ENCODE measurements around the gene TRMO.

TRMO gene

DNA sequence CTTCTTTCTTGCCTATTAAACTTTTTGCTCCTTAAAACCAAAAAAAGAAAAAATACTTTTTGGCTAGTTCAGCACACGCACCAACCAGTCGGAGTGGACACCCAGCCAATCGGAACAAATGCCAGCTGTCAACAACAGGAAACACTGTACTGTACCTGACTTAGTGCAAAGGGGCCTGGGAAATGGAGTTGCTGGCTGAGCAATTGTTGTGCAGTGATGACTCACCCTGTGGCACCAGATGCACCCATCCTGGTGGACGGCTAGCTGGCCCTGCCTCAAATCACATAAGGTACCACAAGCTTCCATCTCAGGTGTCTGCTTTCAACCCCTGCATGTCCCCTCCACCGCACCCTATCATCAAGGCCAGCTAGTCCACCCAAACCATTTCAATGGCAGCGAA, 48.4 kb downstream of the TRMO start:
- Histone ChIP-seq H3K79me1 (ENCODE audit: low read length) (no peaks in the 10 kb centered on the region), H3K36me3 (ENCODE audit: control insufficient read depth, insufficient read depth, low read length) (no peaks in the 10 kb centered on the region), H3K9ac (ENCODE audit: low read length) (no peak overlapping the region), H4K8ac (ENCODE audit: low read depth, low read length) (no peak overlapping the region), H2BK15ac (replicated peaks; ENCODE audit: low read depth) (no peak overlapping the region), H3K56ac (ENCODE audit: low read length) (no peak overlapping the region), H3K27ac (ENCODE audit: low read depth, low read length) (no peak overlapping the region), H2BK5ac (ENCODE audit: low read length) (no peak overlapping the region), H3K79me2 (ENCODE audit: control insufficient read depth, insufficient read depth, low read length) (no peaks in the 10 kb centered on the region), H3K4ac (ENCODE audit: low read depth, low read length) (no peak overlapping the region), H3K4me1 (ENCODE audit: control insufficient read depth, low read depth, low read length) (no peaks in the 10 kb centered on the region), H3K4me3 (ENCODE audit: low read length) (no peak overlapping the region), H2BK120ac (ENCODE audit: low read depth, low read length) (no peak overlapping the region), H3K18ac (ENCODE audit: low read length) (no peak overlapping the region), H3K27me3 (ENCODE audit: insufficient read depth, low read length, poor library complexity) (no peaks in the 10 kb centered on the region), H4K5ac (ENCODE audit: low read length) (no peak overlapping the region), H3K23ac (ENCODE audit: low read length) (no peak overlapping the region), H3K4me2 (ENCODE audit: low read length) (no peak overlapping the region), H2AK5ac (ENCODE audit: low read length) (no peak overlapping the region)
- no CpG with 5 or more reads among the region's 6 CpGs for WGBS (ENCODE audit: extremely low coverage, insufficient coverage, low lambda C conversion rate)
- no peak for DNase-seq

DNA sequence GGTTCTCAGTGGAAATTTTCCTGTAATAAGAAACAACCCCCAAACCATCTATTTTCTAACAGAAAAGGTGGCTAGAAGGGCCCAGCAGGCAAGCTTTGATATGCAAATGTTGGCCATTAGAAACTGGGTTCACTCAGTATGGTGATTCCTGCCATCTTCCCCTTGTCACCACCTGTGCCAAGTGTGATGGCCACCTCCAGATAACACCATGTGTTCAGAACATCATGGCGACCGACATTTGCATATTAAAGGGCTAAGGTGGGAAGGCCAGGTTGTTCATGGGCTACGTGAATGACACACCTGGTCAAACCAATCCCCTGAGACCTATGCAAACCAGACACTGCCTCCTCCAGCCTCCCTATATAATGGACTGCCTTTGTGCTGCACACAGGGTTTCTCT, 48.9 kb downstream of the TRMO start:
- Histone ChIP-seq H3K79me1 (ENCODE audit: low read length) (no peaks in the 10 kb centered on the region), H3K4me3 (ENCODE audit: low read length) (no peak overlapping the region), H3K36me3 (ENCODE audit: control insufficient read depth, insufficient read depth, low read length) (no peaks in the 10 kb centered on the region), H3K4me2 (ENCODE audit: low read length) (no peak overlapping the region), H2BK5ac (ENCODE audit: low read length) (no peak overlapping the region), H2BK120ac (ENCODE audit: low read depth, low read length) (no peak overlapping the region), H2BK15ac (replicated peaks; ENCODE audit: low read depth) (no peak overlapping the region), H3K79me2 (ENCODE audit: control insufficient read depth, insufficient read depth, low read length) (no peaks in the 10 kb centered on the region), H4K8ac (ENCODE audit: low read depth, low read length) (no peak overlapping the region), H2AK5ac (ENCODE audit: low read length) (no peak overlapping the region), H3K4me1 (ENCODE audit: control insufficient read depth, low read depth, low read length) (no peaks in the 10 kb centered on the region), H3K9ac (ENCODE audit: low read length) (no peak overlapping the region), H3K23ac (ENCODE audit: low read length) (no peak overlapping the region), H3K18ac (ENCODE audit: low read length) (no peak overlapping the region), H3K56ac (ENCODE audit: low read length) (no peak overlapping the region), H3K4ac (ENCODE audit: low read depth, low read length) (no peak overlapping the region), H4K5ac (ENCODE audit: low read length) (no peak overlapping the region), H3K27me3 (ENCODE audit: insufficient read depth, low read length, poor library complexity) (no peaks in the 10 kb centered on the region), H3K27ac (ENCODE audit: low read depth, low read length) (no peak overlapping the region)
- WGBS (ENCODE audit: extremely low coverage, insufficient coverage, low lambda C conversion rate): no CpG with 5 or more reads among the region's 3 CpGs
- no peak for DNase-seq

DNA sequence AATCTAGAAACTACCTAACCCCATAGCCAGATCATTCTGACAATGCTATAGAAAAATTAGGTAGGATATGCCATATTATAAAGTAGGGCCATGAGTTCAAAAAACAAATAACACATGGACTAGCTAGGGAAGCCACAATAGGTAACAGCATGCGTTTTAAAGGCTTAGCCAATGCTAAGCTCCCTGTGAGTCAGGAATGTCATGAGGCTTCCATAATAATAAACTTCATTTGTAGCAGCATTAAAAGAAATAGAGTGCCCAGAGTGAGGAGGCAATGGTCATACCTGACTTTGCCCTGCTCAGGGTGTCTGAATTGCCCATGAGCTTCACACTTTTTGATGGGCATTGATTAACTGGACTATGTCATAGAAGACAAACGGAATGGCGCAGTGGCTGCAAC, 53.4 kb downstream of the TRMO start:
- no peak overlapping the region for H4K8ac ChIP-seq (ENCODE audit: low read depth, low read length)
- DNase-seq: no peak
- H3K9ac ChIP-seq (ENCODE audit: low read length): no peak overlapping the region
- no peak overlapping the region for H3K18ac ChIP-seq (ENCODE audit: low read length)
- no peaks in the 10 kb centered on the region for H3K4me1 ChIP-seq (ENCODE audit: control insufficient read depth, low read depth, low read length)
- no peak overlapping the region for H3K23ac ChIP-seq (ENCODE audit: low read length)
- H3K79me1 ChIP-seq (ENCODE audit: low read length): no peaks in the 10 kb centered on the region
- no peak overlapping the region for H3K4me3 ChIP-seq (ENCODE audit: low read length)
- H3K56ac ChIP-seq (ENCODE audit: low read length): no peak overlapping the region
- no peak overlapping the region for H4K5ac ChIP-seq (ENCODE audit: low read length)
- no peak overlapping the region for H3K4me2 ChIP-seq (ENCODE audit: low read length)
- no peak overlapping the region for H3K27ac ChIP-seq (ENCODE audit: low read depth, low read length)
- H2BK5ac ChIP-seq (ENCODE audit: low read length): no peak overlapping the region
- H2AK5ac ChIP-seq (ENCODE audit: low read length): no peak overlapping the region
- no peaks in the 10 kb centered on the region for H3K36me3 ChIP-seq (ENCODE audit: control insufficient read depth, insufficient read depth, low read length)
- no peaks in the 10 kb centered on the region for H3K27me3 ChIP-seq (ENCODE audit: insufficient read depth, low read length, poor library complexity)
- no peaks in the 10 kb centered on the region for H3K79me2 ChIP-seq (ENCODE audit: control insufficient read depth, insufficient read depth, low read length)
- H2BK120ac ChIP-seq (ENCODE audit: low read depth, low read length): no peak overlapping the region
- no peak overlapping the region for H2BK15ac ChIP-seq (replicated peaks; ENCODE audit: low read depth)
- no peak overlapping the region for H3K4ac ChIP-seq (ENCODE audit: low read depth, low read length)
- WGBS (ENCODE audit: extremely low coverage, insufficient coverage, low lambda C conversion rate): no CpG with 5 or more reads among the region's 3 CpGs

DNA sequence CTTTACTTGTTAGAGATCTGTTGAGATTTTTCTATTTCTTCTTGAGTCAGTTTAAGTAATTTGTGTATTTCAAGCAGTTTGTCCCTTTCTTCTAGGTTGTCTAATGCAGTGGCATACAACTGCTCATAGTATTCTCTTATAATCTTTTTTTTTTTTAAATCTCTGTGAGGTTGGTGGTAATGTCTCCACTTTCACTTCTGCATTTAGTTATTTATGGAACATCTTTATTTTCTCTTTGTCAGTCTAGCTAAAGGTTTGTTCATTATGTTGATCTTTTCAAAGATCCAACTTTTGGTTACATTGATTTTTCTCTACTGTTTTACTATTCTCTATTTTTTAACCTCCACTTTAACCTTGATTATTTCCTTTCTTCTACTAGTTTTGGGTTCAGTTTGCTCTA, 55.5 kb downstream of the TRMO start:
- no peak overlapping the region for H3K4me3 ChIP-seq (ENCODE audit: low read length)
- H3K9ac ChIP-seq (ENCODE audit: low read length): no peak overlapping the region
- no peaks in the 10 kb centered on the region for H3K79me1 ChIP-seq (ENCODE audit: low read length)
- H3K23ac ChIP-seq (ENCODE audit: low read length): no peak overlapping the region
- H2BK5ac ChIP-seq (ENCODE audit: low read length): no peak overlapping the region
- H2AK5ac ChIP-seq (ENCODE audit: low read length): no peak overlapping the region
- no peaks in the 10 kb centered on the region for H3K36me3 ChIP-seq (ENCODE audit: control insufficient read depth, insufficient read depth, low read length)
- DNase-seq: no peak
- H3K27me3 ChIP-seq (ENCODE audit: insufficient read depth, low read length, poor library complexity): peaks cover 4% of the 10 kb centered on the region
- H3K4ac ChIP-seq (ENCODE audit: low read depth, low read length): no peak overlapping the region
- H3K56ac ChIP-seq (ENCODE audit: low read length): no peak overlapping the region
- H4K5ac ChIP-seq (ENCODE audit: low read length): no peak overlapping the region
- no peak overlapping the region for H4K8ac ChIP-seq (ENCODE audit: low read depth, low read length)
- no peak overlapping the region for H3K18ac ChIP-seq (ENCODE audit: low read length)
- no peak overlapping the region for H2BK15ac ChIP-seq (replicated peaks; ENCODE audit: low read depth)
- H2BK120ac ChIP-seq (ENCODE audit: low read depth, low read length): no peak overlapping the region
- H3K4me1 ChIP-seq (ENCODE audit: control insufficient read depth, low read depth, low read length): no peaks in the 10 kb centered on the region
- H3K27ac ChIP-seq (ENCODE audit: low read depth, low read length): no peak overlapping the region
- H3K79me2 ChIP-seq (ENCODE audit: control insufficient read depth, insufficient read depth, low read length): no peaks in the 10 kb centered on the region
- no peak overlapping the region for H3K4me2 ChIP-seq (ENCODE audit: low read length)

DNA sequence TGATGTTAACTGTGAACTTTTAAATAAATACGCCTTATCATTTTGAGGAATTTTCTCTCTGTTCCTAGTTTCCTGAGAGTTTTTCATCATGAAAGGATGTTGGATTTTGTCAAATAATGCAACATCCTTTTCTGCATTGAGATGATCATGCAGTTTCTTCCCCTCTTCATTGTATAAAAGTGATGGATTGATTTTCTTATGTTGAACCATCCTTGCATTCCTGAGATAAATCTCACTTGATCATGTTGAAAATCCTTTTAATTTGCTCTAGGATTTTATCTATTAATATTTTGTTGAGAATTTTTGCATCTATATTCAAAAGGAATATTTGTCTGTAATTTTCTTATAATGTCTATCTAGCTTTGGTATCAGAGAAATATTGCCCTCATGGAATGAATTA, 56.0 kb downstream of the TRMO start:
- Histone ChIP-seq H3K23ac (ENCODE audit: low read length) (no peak overlapping the region), H3K79me2 (ENCODE audit: control insufficient read depth, insufficient read depth, low read length) (no peaks in the 10 kb centered on the region), H3K18ac (ENCODE audit: low read length) (no peak overlapping the region), H4K8ac (ENCODE audit: low read depth, low read length) (no peak overlapping the region), H2BK120ac (ENCODE audit: low read depth, low read length) (no peak overlapping the region), H3K56ac (ENCODE audit: low read length) (no peak overlapping the region), H3K4ac (ENCODE audit: low read depth, low read length) (no peak overlapping the region), H3K27ac (ENCODE audit: low read depth, low read length) (no peak overlapping the region), H3K4me2 (ENCODE audit: low read length) (no peak overlapping the region), H2AK5ac (ENCODE audit: low read length) (no peak overlapping the region), H3K36me3 (ENCODE audit: control insufficient read depth, insufficient read depth, low read length) (no peaks in the 10 kb centered on the region), H3K4me3 (ENCODE audit: low read length) (no peak overlapping the region), H2BK5ac (ENCODE audit: low read length) (no peak overlapping the region), H3K79me1 (ENCODE audit: low read length) (no peaks in the 10 kb centered on the region), H2BK15ac (replicated peaks; ENCODE audit: low read depth) (no peak overlapping the region), H3K4me1 (ENCODE audit: control insufficient read depth, low read depth, low read length) (no peaks in the 10 kb centered on the region), H3K9ac (ENCODE audit: low read length) (no peak overlapping the region), H4K5ac (ENCODE audit: low read length) (no peak overlapping the region), H3K27me3 (ENCODE audit: insufficient read depth, low read length, poor library complexity) (peaks cover 4% of the 10 kb centered on the region)
- no peak for DNase-seq
- no CpG with 5 or more reads among the region's 1 CpG for WGBS (ENCODE audit: extremely low coverage, insufficient coverage, low lambda C conversion rate)

DNA sequence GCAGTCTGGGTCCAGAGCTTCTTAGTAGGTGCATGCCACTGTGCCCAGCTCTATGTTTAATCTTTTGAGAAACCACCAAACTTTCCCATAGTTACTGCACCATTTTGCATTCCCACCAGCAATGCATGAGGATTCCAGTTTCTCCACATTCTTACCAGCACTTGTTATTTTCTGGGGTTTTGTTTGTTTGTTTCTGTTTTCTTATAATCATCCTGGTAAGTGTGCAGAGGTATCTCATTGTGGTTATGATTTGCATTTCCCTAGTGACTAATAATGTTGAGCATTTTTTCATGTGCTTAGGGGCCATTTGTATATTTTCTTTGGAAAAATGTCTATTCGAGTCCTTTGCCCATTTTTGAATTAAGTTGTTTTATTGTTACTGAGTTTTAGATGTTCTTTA, 57.9 kb downstream of the TRMO start:
- no peak overlapping the region for H3K4me2 ChIP-seq (ENCODE audit: low read length)
- no peak overlapping the region for H3K23ac ChIP-seq (ENCODE audit: low read length)
- no peak overlapping the region for H3K56ac ChIP-seq (ENCODE audit: low read length)
- no peak overlapping the region for H3K18ac ChIP-seq (ENCODE audit: low read length)
- H3K4ac ChIP-seq (ENCODE audit: low read depth, low read length): no peak overlapping the region
- DNase-seq: no peak
- no peak overlapping the region for H3K27ac ChIP-seq (ENCODE audit: low read depth, low read length)
- no peak overlapping the region for H2AK5ac ChIP-seq (ENCODE audit: low read length)
- WGBS (ENCODE audit: extremely low coverage, insufficient coverage, low lambda C conversion rate): no CpG with 5 or more reads among the region's 1 CpG
- peaks cover 19% of the 10 kb centered on the region for H3K27me3 ChIP-seq (ENCODE audit: insufficient read depth, low read length, poor library complexity)
- no peaks in the 10 kb centered on the region for H3K4me1 ChIP-seq (ENCODE audit: control insufficient read depth, low read depth, low read length)
- H3K79me2 ChIP-seq (ENCODE audit: control insufficient read depth, insufficient read depth, low read length): no peaks in the 10 kb centered on the region
- H2BK120ac ChIP-seq (ENCODE audit: low read depth, low read length): no peak overlapping the region
- no peak overlapping the region for H4K5ac ChIP-seq (ENCODE audit: low read length)
- no peak overlapping the region for H3K4me3 ChIP-seq (ENCODE audit: low read length)
- H3K79me1 ChIP-seq (ENCODE audit: low read length): no peaks in the 10 kb centered on the region
- H4K8ac ChIP-seq (ENCODE audit: low read depth, low read length): no peak overlapping the region
- H2BK15ac ChIP-seq (replicated peaks; ENCODE audit: low read depth): no peak overlapping the region
- H3K9ac ChIP-seq (ENCODE audit: low read length): no peak overlapping the region
- H3K36me3 ChIP-seq (ENCODE audit: control insufficient read depth, insufficient read depth, low read length): no peaks in the 10 kb centered on the region
- H2BK5ac ChIP-seq (ENCODE audit: low read length): no peak overlapping the region
